Measurements from ENCODE around the gene AKR1B1. TPM values are rescaled to one million over a fixed set of nuclear protein-coding genes. Genes with fewer than 3 reads are reported as not detected.

AKR1B1 gene
- total and polyA plus RNA-seq, 2 donors (not counting 3 experiments of a cell fraction or from before 2014, with no cell fraction given) = 159 to 193 TPM

DNA sequence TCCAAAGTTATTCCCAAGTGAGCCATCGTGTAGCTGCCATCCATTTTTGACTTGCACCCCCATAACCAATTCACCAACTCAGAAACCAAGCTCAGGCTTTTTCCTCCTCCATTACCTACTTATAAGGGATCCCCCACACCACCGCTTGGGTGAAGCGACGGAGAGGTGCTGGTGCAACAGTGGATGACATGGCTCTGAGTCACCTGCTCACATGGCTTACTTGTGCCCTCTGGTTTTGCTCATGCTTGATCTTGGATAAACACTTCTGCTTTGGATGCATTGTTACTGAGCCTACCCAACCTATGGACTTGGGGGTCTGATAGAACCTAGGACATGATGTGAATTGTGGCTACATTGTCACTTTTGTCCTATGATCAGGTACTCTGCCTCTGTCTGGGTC, 12.0 kb upstream of the AKR1B1 start:
- Histone ChIP-seq H3K9me3 (replicated peaks; ENCODE audit: control insufficient read depth, insufficient read depth, low read length) (no peaks in the 10 kb centered on the region), H3K4me2 (ENCODE audit: insufficient read depth, low read length) (no peak overlapping the region), H3K9ac (replicated peaks; ENCODE audit: extremely low read depth, insufficient read depth, low read length) (no peak overlapping the region), H3K27me3 (ENCODE audit: control insufficient read depth in 2 of 2, insufficient read depth in 2 of 2, low read length in 2 of 2) (no peaks in the 10 kb centered on the region), H3K4me1 (ENCODE audit: control insufficient read depth, extremely low read depth, insufficient read depth, low read length) (peaks cover 4% of the 10 kb centered on the region), H3K27ac (ENCODE audit: insufficient read depth, low read depth, low read length) (no peak overlapping the region), H2AFZ (ENCODE audit: low read depth, low read length) (no peak overlapping the region), H4K20me1 (replicated peaks; ENCODE audit: control insufficient read depth, extremely low read depth, insufficient read depth, low read length) (no peaks in the 10 kb centered on the region), H3K4me3 (replicated peaks in 1 of 3; ENCODE audit: insufficient read depth in 1 of 3, low read depth in 1 of 3, low read length in 3 of 3) (no peak overlapping the region), H3K36me3 (ENCODE audit: control insufficient read depth in 2 of 2, extremely low read depth in 1 of 2, insufficient read depth in 2 of 2, low read length in 2 of 2) (no peaks in the 10 kb centered on the region), H3K79me2 (ENCODE audit: control insufficient read depth, insufficient read depth, low read length) (no peaks in the 10 kb centered on the region), H3K9me1 (replicated peaks; ENCODE audit: control insufficient read depth, extremely low read depth, insufficient read depth, low read length) (no peaks in the 10 kb centered on the region)
- dilution Hi-C loops (cut with MboI; ENCODE audit: extremely low pct_ligation_motif_present, low sequenced_read_pairs) = no loop called here
- POLR2A ChIA-PET = interaction anchor here (0.5 kb wide), 1 partner anchor 14 kb away, joined by 5 read pairs; no protein-coding TSS in a partner anchor
- TF ChIP-seq POLR2A (IDR thresholded peaks at IDR 0.05; ENCODE audit: low read depth, low read length) = no peak
- no peak for TF ChIP-seq FOS (IDR thresholded peaks at IDR 0.05; ENCODE audit: borderline replicate concordance, insufficient read depth, low read length)
- intact Hi-C loops (cut with micrococcal nuclease) = no loop called here
- FAIRE-seq = no peak
- DNase-seq (ENCODE audit: low read depth, low spot score) = no peak
- CTCF ChIA-PET = interaction anchor here (1.2 to 3.1 kb wide), 5 partner anchors 10 to 132 kb away, joined by 3 to 18 read pairs (median 6); partner anchors contain the start of gene AKR1B1
- no TSS peak for BruUV-seq (replicated peaks)

GRCh38 chr7:134469622-134470021, 10.7 kb upstream of the AKR1B1 start:
- BruUV-seq (replicated peaks) = no TSS peak
- H3K9me1 ChIP-seq (replicated peaks; ENCODE audit: control insufficient read depth, extremely low read depth, insufficient read depth, low read length) = no peaks in the 10 kb centered on the region
- intact Hi-C loops (cut with micrococcal nuclease) (no loop called here), dilution Hi-C loops (cut with MboI; ENCODE audit: extremely low pct_ligation_motif_present, low sequenced_read_pairs) (no loop called here)
- H3K36me3 ChIP-seq (ENCODE audit: control insufficient read depth in 2 of 2, extremely low read depth in 1 of 2, insufficient read depth in 2 of 2, low read length in 2 of 2) = no peaks in the 10 kb centered on the region
- ChIA-PET CTCF (interaction anchor here (1.2 to 3.1 kb wide), 3 partner anchors 11 to 133 kb away, joined by 3 to 18 read pairs (median 5); no protein-coding TSS in a partner anchor), POLR2A (no interaction called here)
- no peaks in the 10 kb centered on the region for H3K27me3 ChIP-seq (ENCODE audit: control insufficient read depth in 2 of 2, insufficient read depth in 2 of 2, low read length in 2 of 2)
- peaks cover 4% of the 10 kb centered on the region for H3K4me1 ChIP-seq (ENCODE audit: control insufficient read depth, extremely low read depth, insufficient read depth, low read length)
- no peaks in the 10 kb centered on the region for H4K20me1 ChIP-seq (replicated peaks; ENCODE audit: control insufficient read depth, extremely low read depth, insufficient read depth, low read length)
- no peak for FAIRE-seq
- no peaks in the 10 kb centered on the region for H3K9me3 ChIP-seq (replicated peaks; ENCODE audit: control insufficient read depth, insufficient read depth, low read length)
- DNase-seq (ENCODE audit: low read depth, low spot score) = peak; percentile 10
- H3K79me2 ChIP-seq (ENCODE audit: control insufficient read depth, insufficient read depth, low read length) = no peaks in the 10 kb centered on the region
- H3K27ac ChIP-seq (ENCODE audit: insufficient read depth, low read depth, low read length) = no peak overlapping the region
- TF ChIP-seq POLR2A (IDR thresholded peaks at IDR 0.05; ENCODE audit: low read depth, low read length) (no peak), POLR2AphosphoS5 (IDR thresholded peaks at IDR 0.05; ENCODE audit: insufficient read depth, low read depth, low read length) (no peak), EZH2 (IDR thresholded peaks at IDR 0.05; ENCODE audit: borderline replicate concordance, low read depth, low read length, severe bottlenecking) (no peak), FOS (IDR thresholded peaks at IDR 0.05; ENCODE audit: borderline replicate concordance, insufficient read depth, low read length) (no peak), CTCF (IDR thresholded peaks at IDR 0.05; ENCODE audit: extremely low read depth in 1 of 2, insufficient read depth in 1 of 2, low read depth in 1 of 2, low read length in 2 of 2) (no peak), MYC (IDR thresholded peaks at IDR 0.05; ENCODE audit: low read depth, low read length) (no peak), JUN (IDR thresholded peaks at IDR 0.05; ENCODE audit: borderline replicate concordance, insufficient read depth, insufficient read length, low read depth) (no peak), GATA2 (IDR thresholded peaks at IDR 0.05; ENCODE audit: insufficient read depth, insufficient read length, low read depth, low read length) (no peak)
- TF ChIP-seq, protein P1, sequence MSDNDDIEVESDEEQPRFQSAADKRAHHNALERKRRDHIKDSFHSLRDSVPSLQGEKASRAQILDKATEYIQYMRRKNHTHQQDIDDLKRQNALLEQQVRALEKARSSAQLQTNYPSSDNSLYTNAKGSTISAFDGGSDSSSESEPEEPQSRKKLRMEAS (IDR thresholded peaks at IDR 0.05; ENCODE audit: insufficient read depth, insufficient read length) = no peak
- no peak overlapping the region for H2AFZ ChIP-seq (ENCODE audit: low read depth, low read length)
- H3K9ac ChIP-seq (replicated peaks; ENCODE audit: extremely low read depth, insufficient read depth, low read length) = no peak overlapping the region
- H3K4me2 ChIP-seq (ENCODE audit: insufficient read depth, low read length) = no peak overlapping the region
- no peak overlapping the region for H3K4me3 ChIP-seq (replicated peaks in 1 of 3; ENCODE audit: insufficient read depth in 1 of 3, low read depth in 1 of 3, low read length in 3 of 3)

Measured in endothelial cell of umbilical vein (primary cell).